Neural cell (in vitro differentiated cells): ENCODE data around the gene UBN1.

ENCODE experiments used
- EP300 ChIP-seq: fragments of 450-650 bp; conservative IDR thresholded peaks from 2 replicates; pipeline ENCODE4 v1.6.1; 2014; ENCODE audit warnings: antibody characterized with exemption, mild to moderate bottlenecking, moderate library complexity; ENCODE audit not compliant: poor library complexity, severe bottlenecking
- EZH2 ChIP-seq: fragments of 200-600, 300-800 bp; shearing (Covaris generic), sonication (generic); IDR thresholded peaks from 2 replicates; pipeline ENCODE4 v1.6.1; 2014; ENCODE audit warnings: antibody characterized with exemption, low read length, borderline replicate concordance, mild to moderate bottlenecking; ENCODE audit not compliant: insufficient read depth, poor library complexity, severe bottlenecking
- MXI1 ChIP-seq: fragments of 450-650 bp; conservative IDR thresholded peaks from 2 replicates; pipeline ENCODE4 v1.6.1; 2014; ENCODE audit warnings: antibody characterized with exemption, mild to moderate bottlenecking; ENCODE audit not compliant: poor library complexity, severe bottlenecking
- POLR2AphosphoS5 ChIP-seq: IDR thresholded peaks from 2 replicates; pipeline ENCODE4 v1.6.1; 2012
- REST ChIP-seq: IDR thresholded peaks from 2 replicates; pipeline ENCODE4 v1.6.1; 2012; ENCODE audit warnings: borderline replicate concordance
- SMC3 ChIP-seq: fragments of 450-650 bp; conservative IDR thresholded peaks from 2 replicates; pipeline ENCODE4 v1.6.1; 2014; ENCODE audit warnings: antibody characterized with exemption, mild to moderate bottlenecking, moderate library complexity; ENCODE audit not compliant: poor library complexity
- TAF1 ChIP-seq: IDR thresholded peaks from 2 replicates; pipeline ENCODE4 v1.6.1; 2012; ENCODE audit warnings: low read depth
- TF ChIP-seq, protein P1 (sequence below): fragments of 450-650 bp; IDR thresholded peaks from 2 replicates; pipeline ENCODE4 v1.5.1; 2014; ENCODE audit warnings: antibody characterized with exemption, mild to moderate bottlenecking, moderate library complexity; ENCODE audit not compliant: poor library complexity, severe bottlenecking

GRCh38 chr16:4898811-4899473 is 51.7 kb downstream of the UBN1 start:
- no peak for TF ChIP-seq SMC3
- TF ChIP-seq, protein P1, sequence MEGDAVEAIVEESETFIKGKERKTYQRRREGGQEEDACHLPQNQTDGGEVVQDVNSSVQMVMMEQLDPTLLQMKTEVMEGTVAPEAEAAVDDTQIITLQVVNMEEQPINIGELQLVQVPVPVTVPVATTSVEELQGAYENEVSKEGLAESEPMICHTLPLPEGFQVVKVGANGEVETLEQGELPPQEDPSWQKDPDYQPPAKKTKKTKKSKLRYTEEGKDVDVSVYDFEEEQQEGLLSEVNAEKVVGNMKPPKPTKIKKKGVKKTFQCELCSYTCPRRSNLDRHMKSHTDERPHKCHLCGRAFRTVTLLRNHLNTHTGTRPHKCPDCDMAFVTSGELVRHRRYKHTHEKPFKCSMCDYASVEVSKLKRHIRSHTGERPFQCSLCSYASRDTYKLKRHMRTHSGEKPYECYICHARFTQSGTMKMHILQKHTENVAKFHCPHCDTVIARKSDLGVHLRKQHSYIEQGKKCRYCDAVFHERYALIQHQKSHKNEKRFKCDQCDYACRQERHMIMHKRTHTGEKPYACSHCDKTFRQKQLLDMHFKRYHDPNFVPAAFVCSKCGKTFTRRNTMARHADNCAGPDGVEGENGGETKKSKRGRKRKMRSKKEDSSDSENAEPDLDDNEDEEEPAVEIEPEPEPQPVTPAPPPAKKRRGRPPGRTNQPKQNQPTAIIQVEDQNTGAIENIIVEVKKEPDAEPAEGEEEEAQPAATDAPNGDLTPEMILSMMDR = no peak
- TF ChIP-seq POLR2AphosphoS5 = no peak
- no peak for TF ChIP-seq EZH2
- TF ChIP-seq EP300 = no peak
- no peak for TF ChIP-seq REST
- no peak for TF ChIP-seq TAF1
- no peak for TF ChIP-seq MXI1
